GM19397 (cell line): ENCODE data around the gene BTF3.
"Not testable (repeated sequence)": the region's sequence is repeated elsewhere in the genome, so short reads cannot be mapped to it uniquely, and the experiment has no call there.

Experiments
- ATAC-seq: cut with Tn5 transposase; IDR thresholded peaks from one replicate; pipeline ENCODE4 v1.9.1; 2021; ENCODE audit warnings: mild to moderate bottlenecking, moderate library complexity; ENCODE audit not compliant: unreplicated experiment

Gene BTF3

DNA sequence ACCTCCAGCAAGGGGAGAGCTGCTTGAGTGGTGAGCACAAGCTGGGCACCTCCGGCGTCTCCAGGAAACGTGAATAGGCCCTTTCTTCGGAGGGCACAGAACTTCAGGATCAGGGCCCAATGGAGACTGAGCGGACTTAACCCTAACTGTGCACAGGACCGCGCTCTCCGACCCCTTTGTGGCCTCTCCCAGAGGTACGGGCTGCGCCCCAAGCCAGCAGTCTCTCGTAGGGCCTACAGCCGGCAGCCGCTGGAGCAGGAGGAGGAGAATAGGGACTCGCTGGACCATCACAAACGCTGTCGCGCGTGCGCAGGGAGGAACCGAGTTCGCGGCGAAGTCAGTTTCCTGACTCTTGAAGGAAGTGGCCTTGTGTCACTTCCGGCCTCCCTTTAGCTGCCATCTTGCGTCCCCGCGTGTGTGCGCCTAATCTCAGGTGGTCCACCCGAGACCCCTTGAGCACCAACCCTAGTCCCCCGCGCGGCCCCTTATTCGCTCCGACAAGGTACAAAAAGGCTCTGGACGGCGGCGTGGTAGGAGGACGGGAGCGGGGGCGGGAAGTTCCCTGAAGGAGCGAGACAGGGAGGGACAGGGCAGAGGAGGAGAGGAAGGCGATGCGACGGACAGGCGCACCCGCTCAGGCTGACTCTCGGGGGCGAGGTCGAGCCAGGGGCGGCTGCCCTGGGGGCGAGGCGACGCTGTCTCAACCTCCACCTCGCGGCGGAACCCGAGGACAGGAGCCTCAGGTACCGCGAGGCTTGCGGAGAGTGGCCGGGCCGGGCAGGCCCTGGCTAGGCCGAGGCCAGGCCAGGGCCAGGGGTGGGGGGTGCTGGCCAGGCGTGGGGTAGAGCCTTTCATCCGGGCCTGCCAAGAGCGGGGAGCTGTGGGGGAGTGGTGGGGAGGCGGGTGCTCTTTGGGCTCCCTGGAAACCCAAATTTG lies at the start of gene BTF3:
Gene BTF3, plus strand, starts transcription at position 386 of the 936 bp plus-strand sequence. Its CDS starts 226 bp downstream, at position 612.
- peak; percentile 97 for ATAC-seq

DNA sequence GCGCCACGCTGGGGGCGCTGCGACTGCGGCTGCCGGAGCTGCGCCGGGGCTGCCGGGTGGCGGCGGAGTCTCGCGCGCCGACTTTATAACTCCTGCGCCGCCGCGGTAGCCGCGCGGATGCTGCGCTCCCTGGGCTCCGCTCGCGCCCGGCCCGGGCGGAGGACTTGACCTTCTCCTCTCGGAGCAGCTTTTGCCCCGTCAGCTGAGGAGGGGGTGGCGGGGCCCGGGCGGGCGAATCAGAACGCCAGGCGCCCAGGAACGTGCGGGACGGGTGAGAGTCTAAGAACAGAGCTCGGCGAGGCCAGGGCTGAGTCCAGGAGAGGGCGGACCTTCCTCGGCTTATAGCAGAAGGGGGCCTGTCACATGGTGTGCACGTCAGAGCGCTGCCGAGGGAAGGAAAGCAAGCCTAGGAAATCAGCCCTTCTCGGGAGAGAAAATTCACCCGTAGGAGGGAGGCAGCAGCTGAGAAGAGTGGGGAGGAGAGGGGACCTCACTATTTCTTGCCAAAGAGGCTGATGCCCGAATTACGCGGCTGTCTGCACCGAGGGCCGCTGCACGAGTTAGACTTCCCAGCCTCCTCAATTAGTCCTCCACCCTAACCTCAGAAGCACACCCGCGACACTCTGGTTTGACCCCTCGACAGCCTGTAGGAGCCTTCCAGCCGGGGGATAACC lies 49.6 kb upstream of the BTF3 start, which contains the start of gene FOXD1:
Gene FOXD1, minus strand, starts transcription at position 315 of the 674 bp plus-strand sequence. CDS start 415 bp downstream, outside the sequence.
- ATAC-seq: peak; percentile 40

DNA sequence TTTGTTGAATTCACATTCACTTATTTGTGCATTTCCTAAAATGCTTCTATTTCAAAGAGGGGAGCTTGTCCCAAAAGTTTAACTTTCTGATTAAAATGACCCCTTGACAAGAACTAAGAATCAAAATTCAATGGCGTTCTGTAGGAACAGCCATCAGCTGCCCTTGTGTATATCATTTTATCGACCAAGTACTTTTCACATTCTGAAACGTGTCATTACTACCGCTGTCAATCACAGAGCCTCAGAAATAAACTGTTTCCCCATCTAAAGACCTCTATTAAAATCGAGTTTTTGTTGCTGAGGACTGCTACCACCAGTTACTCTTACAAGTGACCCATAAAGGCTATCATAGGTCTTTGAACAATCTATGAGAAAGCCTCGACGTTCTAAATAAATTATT lies 48.1 kb upstream of the BTF3 start:
- ATAC-seq: no peak

DNA sequence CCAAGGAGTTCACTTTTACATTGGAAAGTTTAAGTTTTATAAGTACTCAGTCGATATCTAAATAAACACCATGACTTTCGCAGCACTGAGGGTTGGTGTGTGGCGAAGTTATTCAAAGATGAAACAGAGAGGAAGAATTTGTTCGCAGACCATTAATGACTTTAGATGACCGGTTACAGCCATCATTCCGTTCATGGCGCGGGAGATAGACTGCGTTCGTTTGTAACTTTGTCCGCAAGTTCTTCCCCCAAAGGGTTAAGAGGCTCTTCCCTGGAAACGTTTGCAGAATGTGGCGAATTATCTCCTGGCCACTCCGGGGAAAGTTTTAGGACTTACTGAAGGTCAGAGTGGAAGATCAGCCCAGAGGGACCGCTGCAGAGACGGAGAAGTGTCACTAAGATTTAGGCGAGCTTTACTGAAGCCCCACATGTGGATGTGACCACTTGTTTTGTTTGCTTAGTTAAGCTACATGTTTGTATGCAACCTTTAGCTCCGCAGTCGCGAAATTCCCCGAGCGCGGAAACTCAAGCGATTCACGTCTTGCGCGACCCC lies 47.5 kb upstream of the BTF3 start:
- ATAC-seq: no peak

DNA sequence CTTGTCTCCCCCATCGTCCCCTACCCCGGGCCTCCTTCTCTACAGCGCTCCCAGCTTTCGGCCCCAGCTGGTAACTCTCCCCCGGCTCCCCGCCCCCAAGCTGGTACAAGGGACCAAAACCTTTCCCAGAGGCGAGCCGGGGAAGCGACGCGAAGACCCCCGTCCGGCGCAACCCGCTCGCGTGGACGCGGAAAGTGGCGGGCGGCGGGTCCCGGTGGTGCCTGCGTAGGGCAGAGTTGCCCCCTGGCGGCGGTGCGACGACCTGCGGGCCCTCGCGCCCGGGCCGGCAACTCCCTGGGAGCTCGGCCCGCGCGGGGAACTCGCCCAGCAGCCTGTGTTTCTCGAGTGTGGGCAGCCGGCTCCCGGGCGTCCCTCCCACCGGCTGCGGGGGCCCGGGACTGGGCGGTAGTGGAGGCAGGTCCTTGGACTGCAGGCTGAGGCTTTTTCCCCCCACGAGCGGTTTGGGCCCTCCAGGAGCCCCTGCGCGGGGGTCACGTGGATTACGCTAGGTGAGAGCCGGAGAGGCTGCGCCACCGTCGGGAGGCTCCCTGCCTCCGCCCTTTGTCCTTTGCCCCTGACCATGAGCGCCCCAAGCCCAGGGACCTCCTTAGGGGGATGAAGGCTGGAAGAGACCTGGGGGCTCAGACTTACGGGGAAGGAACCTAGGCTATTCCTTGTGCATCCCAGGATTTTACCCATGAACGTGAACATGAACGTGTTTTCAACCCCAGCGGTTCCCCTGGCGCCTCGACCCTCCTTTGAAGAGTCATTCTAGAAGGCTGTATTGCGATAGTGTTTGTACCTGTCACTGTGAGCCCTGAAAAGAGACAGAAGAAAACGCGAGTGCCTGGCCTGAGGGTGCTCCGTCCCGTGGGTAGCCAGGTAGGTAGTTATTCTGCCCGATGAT lies 46.8 kb upstream of the BTF3 start:
- ATAC-seq: peak; percentile 39

DNA sequence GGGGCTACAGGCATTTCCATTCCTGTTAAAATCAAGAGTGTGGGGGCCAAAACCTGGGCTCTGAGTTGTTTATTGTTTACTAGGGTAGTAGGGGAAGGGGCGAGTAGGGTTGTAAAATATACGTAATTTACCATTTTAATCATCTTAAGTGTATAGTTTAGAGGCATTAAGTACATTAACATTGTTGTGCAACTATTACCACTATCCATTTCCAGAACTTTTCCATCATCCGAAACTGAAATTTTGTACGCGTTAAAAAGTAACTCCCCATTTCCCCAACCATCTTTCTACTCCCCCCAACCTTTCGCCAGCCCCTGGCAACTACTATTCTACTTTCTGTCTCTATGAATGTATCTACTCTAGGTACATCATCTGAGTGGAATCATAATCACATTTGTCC lies 46.0 kb upstream of the BTF3 start:
- no peak for ATAC-seq

DNA sequence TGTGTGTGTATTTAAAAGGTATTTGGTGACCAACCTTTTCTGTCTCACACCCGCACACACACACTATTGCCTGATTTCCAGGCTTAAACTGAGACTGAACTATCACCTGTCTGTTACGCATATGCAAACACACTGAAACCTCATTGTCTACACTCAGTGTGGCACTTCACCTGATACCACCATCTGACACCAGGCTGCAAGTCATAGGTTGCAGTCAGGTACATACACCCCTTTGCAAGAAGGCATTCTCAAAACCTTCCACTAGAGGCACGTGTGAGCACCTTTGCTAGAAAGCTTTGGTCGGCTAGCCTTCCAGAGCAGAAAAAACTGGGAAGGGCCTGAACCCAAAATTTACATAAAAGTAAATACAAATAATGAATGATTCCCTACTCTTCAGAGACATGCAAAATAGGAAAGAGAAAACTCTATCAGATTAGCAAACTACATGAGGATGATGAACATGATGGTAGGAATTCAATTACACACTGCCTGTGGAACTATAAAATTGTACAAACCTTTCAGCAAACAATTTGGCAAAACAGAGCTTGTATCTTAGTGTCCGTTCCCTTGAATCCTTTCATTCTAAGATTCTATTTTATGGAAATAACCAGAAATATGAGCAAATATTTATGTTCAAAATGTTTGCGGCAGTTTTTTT lies 43.7 kb upstream of the BTF3 start:
- ATAC-seq: no peak

DNA sequence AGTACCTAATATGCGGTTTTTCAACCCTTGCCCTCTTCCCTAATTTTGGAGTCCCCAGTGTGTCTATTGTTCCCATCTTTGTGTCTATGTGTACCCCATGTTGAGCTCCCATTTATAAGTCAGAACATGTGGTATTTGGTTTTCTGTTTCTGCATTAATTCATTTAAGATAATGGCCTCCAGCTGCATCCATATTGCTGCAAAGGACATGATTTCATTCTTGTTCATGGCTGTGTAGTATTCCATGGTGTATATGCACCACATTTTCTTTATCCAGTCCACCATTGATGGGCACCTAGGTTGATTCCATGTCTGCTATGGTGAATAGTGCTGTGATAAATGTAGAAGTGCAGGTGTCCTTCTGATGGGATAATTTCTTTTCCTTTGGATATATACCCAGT lies 41.8 kb upstream of the BTF3 start:
- ATAC-seq: not testable (repeated sequence)

DNA sequence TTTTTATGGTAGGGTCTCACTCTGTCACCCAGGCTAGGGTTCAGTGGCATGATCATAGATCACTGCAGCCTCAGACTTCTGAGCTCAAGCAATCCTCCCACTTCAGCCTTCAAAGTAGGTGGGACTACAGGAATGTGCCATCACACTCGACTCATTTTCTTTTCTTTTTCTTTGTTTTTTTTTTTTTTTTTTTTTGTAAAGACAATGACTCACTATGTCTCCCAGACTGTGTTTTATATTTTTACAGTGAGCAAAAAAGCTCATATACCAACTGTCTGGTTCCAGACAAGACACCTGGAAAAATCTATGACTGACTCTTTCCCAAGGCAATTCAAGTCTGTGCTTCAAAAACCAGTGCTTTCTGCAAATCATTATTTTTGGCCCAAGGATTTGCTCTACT lies 38.9 kb upstream of the BTF3 start:
- ATAC-seq: no peak

DNA sequence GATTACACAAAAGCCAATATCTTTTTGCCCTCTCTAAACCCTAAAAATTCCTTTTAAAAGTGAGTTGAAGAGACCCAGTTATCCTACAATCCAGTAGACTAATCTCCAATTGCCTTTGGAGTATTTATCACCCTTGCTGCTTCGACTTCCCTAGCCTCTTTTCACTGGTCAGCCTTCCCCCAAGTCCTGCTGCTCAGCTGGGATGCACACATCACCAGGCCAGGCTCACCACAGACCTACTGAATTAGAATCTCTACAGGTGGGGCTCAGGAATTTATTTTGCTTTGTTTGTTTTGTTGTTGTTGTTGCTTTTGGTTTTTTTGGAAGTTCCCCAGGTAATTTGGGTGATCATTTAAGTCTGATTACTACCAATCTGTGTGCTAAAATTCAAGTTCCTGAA lies 38.1 kb upstream of the BTF3 start:
- no peak for ATAC-seq

DNA sequence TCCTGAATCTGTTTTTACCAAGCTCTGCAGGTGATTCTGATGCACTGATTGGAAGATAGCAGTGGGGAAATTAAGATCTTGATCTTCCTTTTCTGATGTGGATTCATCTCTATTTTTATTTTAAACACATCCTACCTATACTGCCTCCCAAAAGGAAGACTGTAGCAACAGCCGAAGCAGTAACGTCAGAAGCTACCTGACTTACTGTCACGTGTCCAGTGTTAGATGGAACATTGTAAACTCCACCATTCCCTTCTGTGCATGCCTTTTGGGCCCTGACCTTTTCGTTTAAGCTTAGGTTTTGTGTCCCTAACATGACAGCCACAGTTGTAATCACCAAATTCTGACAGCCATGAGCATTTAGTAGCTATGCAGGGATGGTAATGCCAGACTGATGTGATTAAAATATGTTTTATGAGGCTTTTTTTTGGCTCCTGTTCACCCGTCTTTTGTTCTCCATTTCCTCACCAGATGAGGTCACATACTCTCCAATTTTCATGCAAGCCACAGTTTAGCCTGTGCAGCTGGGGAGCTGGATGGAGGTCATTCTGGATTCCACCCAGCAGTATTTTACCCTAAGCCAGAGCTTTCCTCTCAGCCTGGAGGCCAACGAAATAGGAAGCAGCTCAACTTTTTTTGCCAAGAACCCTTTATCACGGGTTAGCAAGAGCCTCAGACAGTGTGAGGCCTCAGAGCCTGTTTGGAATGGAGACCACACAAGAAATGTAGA lies 34.1 kb upstream of the BTF3 start:
- ATAC-seq: no peak

DNA sequence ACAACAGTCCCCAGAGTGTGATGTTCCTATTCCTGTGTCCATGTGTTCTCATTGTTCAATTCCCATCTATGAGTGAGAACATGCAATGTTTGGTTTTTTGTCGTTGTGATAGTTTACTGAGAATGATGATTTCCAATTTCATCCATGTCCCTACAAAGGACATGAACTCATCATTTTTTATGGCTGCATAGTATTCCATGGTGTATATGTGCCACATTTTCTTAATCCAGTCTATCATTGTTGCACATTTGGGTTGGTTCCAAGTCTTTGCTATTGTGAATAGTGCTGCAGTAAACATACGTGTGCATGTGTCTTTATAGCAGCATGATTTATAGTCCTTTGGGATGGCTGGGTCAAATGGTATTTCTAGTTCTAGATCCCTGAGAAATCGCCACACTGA lies 29.6 kb upstream of the BTF3 start:
- ATAC-seq: not testable (repeated sequence)

DNA sequence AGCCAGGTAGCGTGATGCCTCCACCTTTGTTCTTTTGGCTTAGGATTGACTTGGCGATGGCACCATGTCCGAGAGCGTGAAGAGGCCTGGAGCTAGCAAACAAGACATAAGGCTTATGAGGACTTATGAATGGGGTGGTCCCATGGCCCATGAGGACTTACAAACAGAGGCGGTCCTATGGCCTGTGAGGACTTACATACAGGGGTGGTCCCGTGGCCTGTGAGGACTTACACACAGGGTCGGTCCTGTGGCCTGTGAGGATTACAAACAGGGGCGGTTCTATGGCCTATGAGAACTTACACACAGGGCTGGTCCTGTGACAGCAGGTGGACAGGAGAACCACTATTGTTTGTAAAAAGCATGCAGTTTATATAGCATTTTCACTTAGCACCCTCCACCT lies 28.4 kb upstream of the BTF3 start:
- ATAC-seq: no peak

DNA sequence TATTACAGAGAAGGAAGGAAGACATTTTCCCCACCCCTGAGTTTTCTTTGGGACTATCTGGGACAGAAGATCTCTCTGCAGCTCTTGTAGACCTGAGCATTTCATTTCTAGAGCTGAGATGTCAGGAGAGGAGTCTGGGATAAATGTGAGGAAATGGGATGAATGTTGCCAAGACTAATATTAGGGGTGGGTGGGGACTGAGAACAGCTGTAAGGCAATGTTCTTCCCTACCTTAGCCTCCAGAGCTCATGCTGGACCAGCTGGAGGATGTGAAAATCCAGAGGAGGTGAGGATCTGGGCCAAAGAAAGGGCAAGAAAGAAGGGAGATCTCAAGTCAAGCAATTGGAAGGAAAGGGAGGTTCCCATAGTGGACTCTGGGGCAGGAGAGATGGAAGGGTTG lies 26.6 kb upstream of the BTF3 start:
- ATAC-seq: no peak

DNA sequence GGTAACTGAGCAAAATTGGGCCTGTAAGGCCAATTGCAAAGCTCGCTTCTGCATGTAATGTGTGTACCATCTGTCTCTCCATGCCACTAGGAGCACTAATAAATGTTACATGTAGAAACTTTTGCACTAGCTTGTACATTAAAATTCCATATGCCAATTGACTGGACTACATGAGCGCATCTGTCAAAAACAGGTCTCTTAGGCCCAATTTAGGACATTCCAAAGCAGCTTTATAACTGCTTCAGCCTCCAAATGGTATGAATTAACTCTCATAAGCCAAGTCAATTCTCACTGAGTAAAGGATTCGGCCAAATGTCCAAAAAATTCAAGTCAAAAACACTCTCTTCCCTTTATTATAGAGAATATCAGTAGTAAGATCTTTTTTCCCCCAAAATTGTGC lies 26.1 kb upstream of the BTF3 start:
- no peak for ATAC-seq

DNA sequence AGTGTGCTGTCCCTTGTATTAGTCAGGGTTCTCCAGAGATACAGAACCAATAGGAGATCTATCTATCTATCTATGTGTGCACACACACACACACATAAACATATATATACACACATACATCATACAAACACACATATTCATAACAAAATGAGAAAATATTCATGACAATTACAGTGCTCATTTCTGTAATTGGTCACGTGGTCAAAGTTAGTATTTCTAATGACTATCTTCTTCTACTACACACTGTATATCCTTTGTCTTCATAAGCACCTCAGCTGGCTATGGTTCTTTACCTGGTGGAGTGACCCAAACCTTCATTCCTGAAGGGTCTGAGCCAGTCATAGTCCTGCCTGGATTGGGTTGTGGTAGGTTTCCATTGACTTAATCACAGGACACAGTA lies 17.7 kb upstream of the BTF3 start:
- ATAC-seq: no peak

DNA sequence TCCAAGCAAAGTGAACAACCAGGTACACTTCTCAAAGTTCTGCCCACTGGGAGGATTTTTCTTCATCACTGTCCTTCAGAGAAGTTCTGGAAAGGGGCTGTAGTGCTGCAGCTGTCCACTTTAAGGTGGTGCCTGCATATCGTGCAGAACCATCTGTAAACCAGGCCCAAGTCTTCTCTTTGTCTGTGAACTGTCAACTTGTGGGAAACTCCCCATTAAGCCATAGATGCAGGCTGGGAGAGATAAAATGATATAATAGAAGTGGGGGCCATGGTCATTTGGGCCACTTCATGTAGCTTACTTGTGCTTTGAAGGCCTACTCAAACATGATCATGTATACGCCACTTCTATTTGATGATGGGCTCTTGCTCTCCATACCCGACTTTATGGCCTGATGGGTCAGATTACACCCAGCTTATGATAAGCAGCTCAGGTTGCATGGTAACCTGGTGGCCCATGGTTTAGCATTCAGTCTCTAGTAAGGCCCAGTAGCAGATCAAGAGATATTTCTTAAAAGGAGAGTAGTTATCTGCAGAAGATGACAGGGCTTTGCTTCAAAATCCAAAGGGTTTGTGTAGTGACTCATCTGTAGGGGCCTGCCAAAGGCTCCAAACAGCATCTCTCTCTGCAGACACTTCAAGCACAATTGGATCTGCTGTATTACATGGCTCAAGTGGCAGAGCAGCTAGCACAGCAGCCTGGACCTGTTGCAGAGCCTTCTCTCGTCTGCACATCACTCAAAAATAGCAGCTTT lies 15.7 kb upstream of the BTF3 start:
- ATAC-seq: no peak

DNA sequence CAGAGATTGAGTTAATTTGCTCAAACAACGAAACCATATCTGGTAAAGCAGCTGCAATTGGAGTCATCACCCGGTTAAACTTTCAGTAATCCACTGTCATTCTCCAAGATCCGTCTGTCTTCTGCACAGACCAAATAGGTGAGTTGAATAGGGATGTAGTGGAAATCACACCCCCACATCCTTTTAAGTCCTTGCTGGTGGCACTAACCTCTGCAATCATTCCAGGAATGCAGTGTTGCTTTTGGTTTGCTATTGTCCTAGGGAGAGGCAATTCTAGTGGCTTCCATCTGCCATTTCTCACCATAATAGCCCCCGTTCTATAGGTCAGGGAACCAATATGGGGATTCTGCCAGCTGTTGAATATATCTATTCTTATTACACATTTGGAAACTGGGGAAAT lies 14.6 kb upstream of the BTF3 start:
- no peak for ATAC-seq

DNA sequence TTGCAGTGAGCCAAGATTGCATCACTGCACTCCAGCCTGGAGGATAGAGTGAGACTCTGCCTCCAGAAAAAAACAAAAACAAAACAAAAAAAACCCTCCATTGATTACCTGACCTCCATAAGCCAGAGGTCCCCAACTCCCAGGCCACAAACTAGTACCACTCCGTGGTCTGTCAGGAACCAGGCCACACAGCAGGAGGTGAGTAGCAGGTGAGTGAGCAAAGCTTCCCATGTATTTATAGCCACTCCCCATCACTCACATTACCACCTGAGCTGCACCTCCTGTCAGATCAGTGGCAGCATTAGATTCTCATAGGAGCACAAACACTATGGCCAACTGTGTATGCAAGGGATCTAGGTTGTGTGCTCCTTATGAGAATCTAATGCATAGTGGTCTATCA lies 13.7 kb upstream of the BTF3 start:
- ATAC-seq: no peak
